ENCODE data around the gene FYN.
"Not testable (repeated sequence)": the region's sequence is repeated elsewhere in the genome, so short reads cannot be mapped to it uniquely, and the experiment has no call there.

Gene FYN

DNA sequence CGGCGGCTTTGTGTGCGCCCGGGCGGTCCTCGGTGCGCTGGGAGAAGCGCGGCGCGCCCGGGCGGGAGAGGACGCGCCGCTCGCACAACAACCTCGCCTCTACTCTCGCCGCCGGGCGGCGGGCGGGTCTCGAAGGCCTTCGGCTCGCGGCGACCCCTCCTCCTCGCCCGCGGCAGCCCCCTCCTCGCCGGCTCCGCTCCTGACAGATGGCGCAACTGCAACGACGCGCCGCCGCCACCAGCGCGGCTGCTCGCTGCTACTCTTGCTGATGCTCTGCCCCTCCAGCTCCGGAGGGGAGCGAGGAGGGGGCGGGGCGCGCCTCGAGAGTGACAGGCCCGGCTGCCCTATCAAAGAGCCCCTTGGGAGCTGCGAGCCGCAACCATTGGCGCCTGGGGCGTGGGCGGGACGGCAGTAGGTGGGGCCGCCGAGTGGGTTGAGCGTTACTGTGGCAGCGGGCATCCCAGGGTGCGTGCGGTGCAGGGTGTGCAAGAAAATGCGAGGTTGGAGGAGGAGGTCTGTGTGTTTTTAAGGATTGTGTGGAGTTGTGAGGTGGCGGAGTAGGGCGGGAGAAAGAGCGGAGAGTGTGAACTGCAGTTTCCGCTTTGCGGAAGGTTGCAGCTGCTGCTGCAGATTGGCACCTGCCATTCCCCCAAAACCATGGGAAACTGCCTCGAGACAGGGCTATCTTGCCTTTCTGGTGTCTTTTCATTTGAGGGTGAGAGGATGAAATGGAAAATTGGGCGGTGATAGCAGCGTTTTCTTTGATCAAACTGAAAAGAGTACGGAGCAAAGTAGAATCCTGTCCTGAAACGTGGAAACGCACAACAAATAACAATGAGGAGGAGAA, at the start of gene FYN:
Gene FYN (minus strand): TSS at position 275 of the 847 bp plus-strand sequence. CDS start 153,401 bp downstream, outside the sequence.
- peak; percentile 99 for DNase-seq (ENCODE audit: low spot score)

DNA sequence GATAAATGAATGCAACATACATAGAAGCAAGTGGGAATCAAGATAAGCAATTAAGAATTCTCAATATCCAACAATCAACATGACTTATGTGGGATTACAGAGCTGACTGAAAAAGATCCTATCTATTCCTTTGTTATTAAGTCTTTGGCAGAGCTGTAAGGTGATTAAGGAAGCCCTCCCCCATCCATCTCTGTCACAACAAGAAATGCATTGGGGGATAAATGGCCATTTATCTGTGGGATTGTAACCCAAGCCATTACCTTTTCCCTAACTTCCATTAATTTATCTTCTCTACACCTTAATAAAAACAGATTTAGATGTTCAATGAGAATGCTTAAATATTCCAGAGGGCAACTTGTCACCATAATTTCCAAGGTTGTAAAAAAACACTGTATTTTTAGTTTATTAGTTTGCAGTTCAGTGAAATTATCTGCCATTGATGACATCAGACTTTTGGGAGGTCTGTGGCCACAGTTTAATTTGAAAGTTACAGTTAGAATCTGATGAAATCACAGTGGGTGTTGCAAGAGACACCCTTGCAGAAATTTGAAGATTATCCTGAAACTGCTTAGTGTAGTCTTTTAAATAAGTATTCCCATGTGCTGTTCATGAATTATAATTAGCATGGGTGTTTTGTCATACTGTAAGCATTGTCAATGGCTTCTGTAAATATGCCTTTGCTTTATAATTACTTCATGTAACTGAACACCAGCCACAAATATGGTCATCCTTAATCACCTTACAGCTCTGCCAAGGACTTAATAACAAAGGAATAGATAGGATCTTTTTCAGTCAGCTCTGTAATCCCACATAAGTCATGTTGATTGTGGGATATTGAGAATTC, 49.4 kb upstream of the FYN start:
- no peak for DNase-seq (ENCODE audit: low spot score)

- no peak for DNase-seq (ENCODE audit: low spot score)
Measured at GRCh38 chr6:111921103-111921502, 47.9 kb upstream of the FYN start.

DNA sequence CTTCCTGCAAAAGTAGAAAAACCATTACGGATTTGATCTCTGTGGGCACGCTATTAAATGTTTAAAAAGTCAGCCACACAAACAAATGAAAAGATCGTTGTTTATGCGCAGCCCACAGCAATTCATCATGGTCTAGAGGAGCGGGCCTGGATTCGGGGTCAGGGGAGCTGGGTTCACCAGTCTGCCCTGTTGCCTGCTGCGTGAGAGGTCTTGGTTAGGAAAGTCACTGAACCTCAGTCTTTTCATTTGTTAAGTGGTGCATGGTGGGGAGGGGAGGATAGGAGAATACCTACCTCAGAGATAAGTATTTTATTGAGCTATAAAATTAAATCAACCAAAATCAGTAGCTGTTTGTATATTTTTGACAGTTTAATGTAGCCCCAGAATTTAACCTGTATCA, 47.3 kb upstream of the FYN start:
- DNase-seq (ENCODE audit: low spot score): no peak

GRCh38 chr6:111918825-111919224, 45.6 kb upstream of the FYN start:
- DNase-seq (ENCODE audit: low spot score): no peak

- DNase-seq (ENCODE audit: low spot score): no peak
Measured at GRCh38 chr6:111916747-111917146, 43.5 kb upstream of the FYN start.

GRCh38 chr6:111914617-111915016, 41.4 kb upstream of the FYN start:
- no peak for DNase-seq (ENCODE audit: low spot score)

- no peak for DNase-seq (ENCODE audit: low spot score)
Measured at GRCh38 chr6:111912904-111913303, 39.7 kb upstream of the FYN start.

DNA sequence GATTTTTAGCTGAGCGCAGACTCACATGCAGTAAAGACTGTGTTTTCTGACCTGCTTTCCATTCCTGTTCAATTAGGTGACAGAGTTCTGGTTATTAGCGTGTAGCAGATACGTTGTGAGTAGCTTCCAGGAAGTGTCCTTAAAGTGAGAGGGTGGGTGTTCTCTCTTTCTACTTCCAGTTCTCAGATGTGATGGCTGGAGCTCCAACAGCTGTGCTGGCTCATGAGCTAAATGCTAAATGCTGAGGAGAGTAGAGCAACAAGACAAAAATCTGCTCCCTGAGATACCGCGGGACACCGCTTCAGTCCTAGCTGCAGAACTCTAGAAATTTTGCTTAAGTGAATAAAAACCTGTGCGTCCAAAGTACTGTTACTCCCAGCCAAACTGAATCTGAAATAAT, 38.2 kb upstream of the FYN start:
- no peak for DNase-seq (ENCODE audit: low spot score)

DNA sequence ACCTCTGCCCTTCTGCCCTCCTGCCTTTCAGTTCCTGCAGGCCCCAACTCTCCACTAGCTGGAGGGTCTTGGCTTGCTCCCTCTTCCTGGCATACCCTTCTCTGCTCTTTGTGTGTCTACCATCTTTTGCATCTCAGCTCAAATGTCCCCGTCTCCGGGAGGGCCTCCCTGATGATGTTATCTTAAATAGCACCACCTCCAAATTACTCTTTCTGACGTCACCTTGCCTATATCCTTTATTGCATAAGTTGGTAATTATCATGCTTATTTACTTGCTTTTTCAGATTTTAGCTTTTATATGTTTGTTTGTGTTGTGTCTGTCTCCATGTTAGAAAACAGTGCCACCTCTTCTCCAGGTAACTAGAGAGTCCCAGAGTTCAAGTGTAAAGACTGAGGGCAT, 36.0 kb upstream of the FYN start:
- no peak for DNase-seq (ENCODE audit: low spot score)

GRCh38 chr6:111908365-111908764, 35.1 kb upstream of the FYN start:
- DNase-seq (ENCODE audit: low spot score): not testable (repeated sequence)

GRCh38 chr6:111900735-111901134, 27.5 kb upstream of the FYN start:
- DNase-seq (ENCODE audit: low spot score): no peak

GRCh38 chr6:111899531-111899930, 26.3 kb upstream of the FYN start:
- DNase-seq (ENCODE audit: low spot score): no peak

DNA sequence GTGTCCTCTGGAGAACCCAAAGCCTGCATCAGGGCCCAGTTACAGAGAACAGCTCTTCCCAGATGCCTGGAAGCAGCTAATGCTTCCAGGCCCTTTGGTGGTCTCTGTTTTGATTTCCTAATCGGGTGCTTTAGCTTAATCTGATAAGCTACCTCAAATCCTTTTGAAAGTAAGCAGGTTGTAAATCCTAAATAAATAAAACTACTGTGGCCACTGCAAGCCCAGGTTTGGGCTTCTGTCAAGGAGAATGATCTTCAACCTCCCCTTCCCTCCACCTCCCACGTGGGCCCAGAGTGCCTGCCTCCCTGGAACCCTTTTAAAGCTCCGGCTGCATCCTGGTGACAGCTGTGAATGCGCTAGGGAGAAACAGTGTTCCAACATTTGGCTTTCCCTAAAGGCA, 25.2 kb upstream of the FYN start:
- DNase-seq (ENCODE audit: low spot score): peak; percentile 70

- no peak for DNase-seq (ENCODE audit: low spot score)
Measured at GRCh38 chr6:111894951-111895350, 21.7 kb upstream of the FYN start.

GRCh38 chr6:111894272-111894671, 21.0 kb upstream of the FYN start:
- DNase-seq (ENCODE audit: low spot score): no peak

GRCh38 chr6:111892431-111892830, 19.2 kb upstream of the FYN start:
- no peak for DNase-seq (ENCODE audit: low spot score)

GRCh38 chr6:111890988-111891387, 17.7 kb upstream of the FYN start:
- no peak for DNase-seq (ENCODE audit: low spot score)

- peak; percentile 81 for DNase-seq (ENCODE audit: low spot score)
Measured at GRCh38 chr6:111888928-111889695, 15.9 kb upstream of the FYN start.

DNA sequence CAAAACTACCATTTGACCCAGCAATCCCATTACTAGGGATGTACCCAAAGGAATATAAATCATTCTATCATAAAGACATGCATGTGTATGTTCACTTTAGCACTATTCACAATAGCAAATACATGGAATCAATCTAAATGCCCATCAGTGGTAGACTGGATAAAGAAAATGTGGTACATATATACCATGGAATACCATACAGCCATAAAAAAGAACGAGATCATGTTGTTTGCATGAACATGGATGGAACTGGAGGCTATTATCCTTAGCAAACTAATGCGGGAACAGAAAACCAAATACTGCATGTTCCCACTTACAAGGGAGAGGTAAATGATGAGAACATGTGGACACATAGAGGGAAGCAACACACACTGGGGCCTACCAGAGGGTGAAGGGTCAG, 13.5 kb upstream of the FYN start:
- DNase-seq (ENCODE audit: low spot score): not testable (repeated sequence)

GRCh38 chr6:111885373-111886027, 12.2 kb upstream of the FYN start:
- no peak for DNase-seq (ENCODE audit: low spot score)

- no peak for DNase-seq (ENCODE audit: low spot score)
Measured at GRCh38 chr6:111884068-111884467, 10.8 kb upstream of the FYN start.

All from ecto neural progenitor cell (in vitro differentiated cells).